Activated CD8-positive, alpha-beta T cell treated with anti-CD3 and anti-CD28 coated beads for 36 hours (primary cell): Measurements from ENCODE around the gene AASS. TPM values are rescaled to one million over a fixed set of nuclear protein-coding genes. Genes with fewer than 3 reads are reported as not detected.

Experiments used
- ATAC-seq: fragments of 200-7000 bp; cut with Tn5 transposase; one replicate; pipeline ENCODE4 v1.10.0; 2021; ENCODE audit warnings: mild to moderate bottlenecking, moderate library complexity
- CTCF ChIA-PET: fragments of 350-600 bp; sonication (Branson Sonifier 250); formaldehyde crosslinking; loops from one replicate; lab custom pipeline; 2021; ENCODE audit warnings: antibody characterized with exemption; lab: Charles Lee
- POLR2A ChIA-PET: fragments of 350-600 bp; sonication (Branson Sonifier 250); formaldehyde crosslinking; loops from one replicate; lab custom pipeline; 2021; ENCODE audit warnings: antibody characterized with exemption; lab: Charles Lee
- DNase-seq: peaks from one replicate; pipeline ENCODE4 v3.0.0-alpha.2; 2020
- H3K27ac Mint-ChIP-seq: one replicate; pipeline ENCODE4 v1.8.0; 2021; ENCODE audit warnings: mild to moderate bottlenecking, mixed read lengths
- H3K27me3 Mint-ChIP-seq: one replicate; pipeline ENCODE4 v1.8.0; 2021; ENCODE audit warnings: mixed read lengths
- H3K36me3 Mint-ChIP-seq: one replicate; pipeline ENCODE4 v1.8.0; 2021; ENCODE audit warnings: low read depth, mixed read lengths
- H3K4me1 Mint-ChIP-seq: one replicate; pipeline ENCODE4 v1.8.0; 2021; ENCODE audit warnings: low read depth, mixed read lengths
- H3K4me3 Mint-ChIP-seq: one replicate; pipeline ENCODE4 v1.8.0; 2021; ENCODE audit warnings: mild to moderate bottlenecking, moderate library complexity, mixed read lengths
- H3K9me3 Mint-ChIP-seq: one replicate; pipeline ENCODE4 v1.8.0; 2021; ENCODE audit warnings: mixed read lengths
- intact Hi-C: fragments of 100-400 bp; cut with micrococcal nuclease; formaldehyde crosslinking; loops from one replicate; pipeline ENCODE4 v1.10.0; 2022
- total RNA-seq, 2 experiments: library from RNA; stranded (reverse); gene quantifications; one replicate each; pipeline ENCODE4 v1.2.3, GENCODE V29; 2021
- TF ChIP-seq, protein P1 (sequence below): fragments of 200-600 bp; IDR thresholded peaks from one replicate; pipeline ENCODE4 v1.8.0; 2022; ENCODE audit warnings: antibody characterized with exemption, mild to moderate bottlenecking

AASS gene
- total RNA-seq, 2 experiments from 2014 or later = 0.68 to 0.76 TPM

DNA sequence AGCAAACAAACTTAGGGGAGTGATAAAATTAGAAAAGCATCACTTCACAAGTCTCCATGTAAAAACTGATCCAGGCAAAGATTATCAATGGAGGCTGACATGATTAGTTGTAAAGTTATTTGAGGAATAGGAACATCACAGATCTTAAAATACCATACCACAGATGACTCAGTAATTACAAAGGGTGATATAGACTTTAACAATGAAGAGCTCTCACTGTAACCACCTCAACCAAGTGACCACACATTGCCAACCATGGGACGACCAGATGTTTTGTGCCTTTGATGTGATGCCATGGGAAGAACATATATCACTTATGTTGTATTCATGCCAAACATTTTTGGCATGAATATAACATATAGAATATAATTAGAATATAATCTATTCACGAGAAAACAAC is 11.7 kb downstream of the AASS start:
- DNase-seq (no peak), ATAC-seq (no peak)
- ChIA-PET CTCF (no interaction called here), POLR2A (no interaction called here)
- Mint-ChIP-seq H3K27ac (no peak overlapping the region), H3K4me3 (no peak overlapping the region), H3K9me3 (no peaks in the 10 kb centered on the region), H3K27me3 (no peaks in the 10 kb centered on the region), H3K4me1 (peaks cover 3% of the 10 kb centered on the region), H3K36me3 (no peaks in the 10 kb centered on the region)
- TF ChIP-seq, protein P1, sequence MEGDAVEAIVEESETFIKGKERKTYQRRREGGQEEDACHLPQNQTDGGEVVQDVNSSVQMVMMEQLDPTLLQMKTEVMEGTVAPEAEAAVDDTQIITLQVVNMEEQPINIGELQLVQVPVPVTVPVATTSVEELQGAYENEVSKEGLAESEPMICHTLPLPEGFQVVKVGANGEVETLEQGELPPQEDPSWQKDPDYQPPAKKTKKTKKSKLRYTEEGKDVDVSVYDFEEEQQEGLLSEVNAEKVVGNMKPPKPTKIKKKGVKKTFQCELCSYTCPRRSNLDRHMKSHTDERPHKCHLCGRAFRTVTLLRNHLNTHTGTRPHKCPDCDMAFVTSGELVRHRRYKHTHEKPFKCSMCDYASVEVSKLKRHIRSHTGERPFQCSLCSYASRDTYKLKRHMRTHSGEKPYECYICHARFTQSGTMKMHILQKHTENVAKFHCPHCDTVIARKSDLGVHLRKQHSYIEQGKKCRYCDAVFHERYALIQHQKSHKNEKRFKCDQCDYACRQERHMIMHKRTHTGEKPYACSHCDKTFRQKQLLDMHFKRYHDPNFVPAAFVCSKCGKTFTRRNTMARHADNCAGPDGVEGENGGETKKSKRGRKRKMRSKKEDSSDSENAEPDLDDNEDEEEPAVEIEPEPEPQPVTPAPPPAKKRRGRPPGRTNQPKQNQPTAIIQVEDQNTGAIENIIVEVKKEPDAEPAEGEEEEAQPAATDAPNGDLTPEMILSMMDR = no peak
- intact Hi-C loops = no loop called here

DNA sequence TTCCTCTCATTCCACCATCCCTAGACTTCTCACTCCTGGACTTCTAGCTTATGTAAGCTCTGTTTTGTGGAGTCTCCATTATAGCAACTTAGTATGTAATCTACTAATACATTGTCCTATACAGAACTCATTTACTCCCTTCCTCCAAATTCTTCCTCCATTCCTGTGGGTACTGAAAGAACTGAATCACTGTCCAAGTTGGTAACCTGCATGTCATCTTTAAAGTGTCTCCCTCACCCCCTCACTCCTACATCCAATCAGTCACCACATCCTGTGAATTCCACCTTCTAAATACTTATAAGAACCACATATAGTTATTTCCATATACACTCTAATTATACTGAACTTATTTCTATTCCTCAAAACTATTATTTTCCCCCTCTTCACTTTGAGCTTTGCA is 20.3 kb downstream of the AASS start:
- Mint-ChIP-seq H3K4me3 (no peak overlapping the region), H3K36me3 (no peaks in the 10 kb centered on the region), H3K27me3 (no peaks in the 10 kb centered on the region), H3K4me1 (no peaks in the 10 kb centered on the region), H3K27ac (no peak overlapping the region), H3K9me3 (peaks cover 3% of the 10 kb centered on the region)
- intact Hi-C loops = no loop called here
- ATAC-seq (no peak), DNase-seq (no peak)
- ChIA-PET POLR2A (no interaction called here), CTCF (no interaction called here)
- TF ChIP-seq, protein P1 = no peak

DNA sequence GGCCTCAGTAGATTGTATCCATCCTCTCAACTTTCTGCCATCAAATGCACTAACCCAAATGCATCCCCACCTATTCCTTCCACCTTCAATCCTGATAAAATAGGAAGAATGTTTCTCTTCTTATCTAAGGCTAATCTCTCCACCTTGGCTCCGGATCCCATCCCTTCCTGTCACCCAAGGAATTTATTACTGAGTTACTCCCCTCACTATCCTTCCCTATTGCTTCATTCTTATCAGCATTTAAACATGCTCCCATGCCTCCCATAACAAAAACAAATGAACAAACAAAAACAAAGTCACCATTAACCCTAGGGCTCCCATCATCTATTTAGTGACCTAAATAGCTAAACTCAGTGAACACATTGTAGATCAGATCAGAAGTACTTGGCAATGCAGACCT is 25.3 kb downstream of the AASS start:
- peaks cover 3% of the 10 kb centered on the region for H3K9me3 Mint-ChIP-seq
- intact Hi-C loops = no loop called here
- CTCF ChIA-PET = interaction anchor here (1.0 kb wide), 1 partner anchor 15 kb away, joined by 3 read pairs; no protein-coding TSS in a partner anchor
- H3K27ac Mint-ChIP-seq = no peak overlapping the region
- ATAC-seq (no peak), DNase-seq (no peak)
- no peak overlapping the region for H3K4me3 Mint-ChIP-seq
- no peaks in the 10 kb centered on the region for H3K4me1 Mint-ChIP-seq
- POLR2A ChIA-PET = no interaction called here
- TF ChIP-seq, protein P1 = no peak
- no peaks in the 10 kb centered on the region for H3K36me3 Mint-ChIP-seq
- no peaks in the 10 kb centered on the region for H3K27me3 Mint-ChIP-seq

DNA sequence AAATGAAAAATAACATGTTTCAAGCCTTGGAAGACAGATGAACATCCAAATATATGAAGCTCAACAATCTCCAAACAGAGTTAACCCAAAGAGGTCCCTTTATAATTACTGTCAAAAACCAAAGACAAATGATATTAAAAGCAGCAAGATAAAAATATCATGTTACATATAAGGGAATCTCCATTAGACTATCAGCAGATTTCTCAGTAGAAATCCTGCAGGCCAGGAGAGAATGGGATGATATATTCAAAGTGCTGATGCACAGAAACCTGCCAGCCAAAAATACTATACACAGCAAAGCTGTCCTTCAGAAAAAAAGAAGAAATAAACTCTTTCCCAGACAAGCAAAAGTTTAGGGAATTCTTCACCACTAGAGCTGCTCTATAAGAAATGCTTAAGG is 41.0 kb downstream of the AASS start:
- Mint-ChIP-seq H3K36me3 (no peaks in the 10 kb centered on the region), H3K4me1 (no peaks in the 10 kb centered on the region), H3K27me3 (no peaks in the 10 kb centered on the region), H3K4me3 (no peak overlapping the region), H3K9me3 (peaks cover 29% of the 10 kb centered on the region), H3K27ac (no peak overlapping the region)
- ATAC-seq = no peak
- ChIA-PET POLR2A (no interaction called here), CTCF (no interaction called here)
- no peak for DNase-seq
- intact Hi-C loops = no loop called here
- TF ChIP-seq, protein P1 = no peak

DNA sequence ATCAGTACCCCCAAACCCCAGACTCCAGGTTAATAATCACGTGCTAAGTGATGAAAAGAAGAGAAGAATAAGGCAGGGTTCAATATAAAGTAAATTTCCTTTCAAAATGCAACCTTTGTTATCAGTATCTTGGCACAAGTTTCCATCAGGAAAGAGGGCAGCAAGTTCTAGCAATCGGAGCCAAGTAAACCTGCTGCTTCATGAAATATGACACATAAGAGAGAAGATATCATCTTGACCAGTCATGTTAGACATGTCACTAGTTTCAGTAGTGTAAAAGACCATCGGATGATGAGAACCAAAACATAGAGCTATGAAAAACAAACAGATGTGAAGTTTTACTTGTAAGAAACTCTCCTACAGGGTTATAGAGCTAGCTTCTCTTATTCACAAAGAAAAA is 44.0 kb downstream of the AASS start:
- intact Hi-C loops = no loop called here
- Mint-ChIP-seq H3K27ac (no peak overlapping the region), H3K27me3 (no peaks in the 10 kb centered on the region), H3K4me1 (no peaks in the 10 kb centered on the region), H3K36me3 (no peaks in the 10 kb centered on the region), H3K4me3 (no peak overlapping the region), H3K9me3 (peaks cover 16% of the 10 kb centered on the region)
- DNase-seq (no peak), ATAC-seq (no peak)
- TF ChIP-seq, protein P1 = no peak
- CTCF ChIA-PET = no interaction called here
- POLR2A ChIA-PET = no interaction called here
